IMR-90 (cell line): ENCODE data around the gene PDK4. TPM values are rescaled to one million over a fixed set of nuclear protein-coding genes. Genes with fewer than 3 reads are reported as not detected.
"Not testable (repeated sequence)": the region's sequence is repeated elsewhere in the genome, so short reads cannot be mapped to it uniquely, and the experiment has no call there.

ENCODE experiments used
- ATAC-seq: fragments of 200-7000 bp; cut with Tn5 transposase; 2 replicates; pipeline ENCODE4 v1.9.1; 2020; ENCODE audit warnings: low read depth, mild to moderate bottlenecking, moderate library complexity
- BruUV-seq: library from RNA; stranded (reverse); fragments of 400-500 nt; replicated peaks from 2 replicates; lab custom pipeline; 2021; lab: Mats Ljungman, UMichigan
- CTCF ChIA-PET: fragments of 300-600 bp; formaldehyde crosslinking; extraction: SDS; loops from one replicate; lab custom pipeline; 2021; ENCODE audit warnings: antibody characterized with exemption; lab: Yijun Ruan, JAX
- POLR2A ChIA-PET: fragments of 300-600 bp; sonication (Branson Sonifier 250); formaldehyde crosslinking; loops from one replicate; lab custom pipeline; 2022; ENCODE audit warnings: antibody characterized with exemption; ENCODE audit not compliant: unreplicated experiment; lab: Charles Lee
- DNase-seq: peaks from one replicate; pipeline ENCODE4 v3.0.0; 2013
- H2AFZ ChIP-seq: replicated peaks from 2 replicates; pipeline ENCODE3; 2013; ENCODE audit warnings: low read length, mild to moderate bottlenecking; ENCODE audit not compliant: poor library complexity
- H2AK5ac ChIP-seq: 2 replicates; pipeline ENCODE4 v1.6.1; 2013; ENCODE audit warnings: low read depth, low read length, inconsistent platforms
- H2AK9ac ChIP-seq: replicated peaks from 2 replicates; pipeline ENCODE3; 2013; ENCODE audit warnings: mild to moderate bottlenecking, low read depth, low read length, moderate library complexity; ENCODE audit not compliant: poor library complexity
- H2BK120ac ChIP-seq: 2 replicates; pipeline ENCODE4 v1.6.1; 2013; ENCODE audit warnings: low read depth, low read length, inconsistent platforms
- H2BK15ac ChIP-seq: 3 replicates; pipeline ENCODE4 v1.6.1; 2013; ENCODE audit warnings: low read depth, low read length, inconsistent platforms
- H2BK20ac ChIP-seq: 2 replicates; pipeline ENCODE4 v1.6.1; 2013; ENCODE audit warnings: low read depth, mild to moderate bottlenecking, inconsistent platforms, low read length, moderate library complexity
- H2BK5ac ChIP-seq: 2 replicates; pipeline ENCODE4 v1.6.1; 2013; ENCODE audit warnings: mild to moderate bottlenecking, low read depth, low read length, inconsistent platforms; ENCODE audit not compliant: poor library complexity, severe bottlenecking
- H3K14ac ChIP-seq: replicated peaks from 2 replicates; pipeline ENCODE4 v1.6.1; 2013; ENCODE audit warnings: low read depth, low read length, inconsistent platforms
- H3K18ac ChIP-seq: 2 replicates; pipeline ENCODE4 v1.6.1; 2013; ENCODE audit warnings: low read depth, low read length, control low read depth
- H3K23ac ChIP-seq: 2 replicates; pipeline ENCODE4 v1.6.1; 2013; ENCODE audit warnings: low read depth, low read length, inconsistent platforms
- H3K27ac ChIP-seq: 2 replicates; pipeline ENCODE4 v1.5.1; 2013; ENCODE audit warnings: mild to moderate bottlenecking, control low read depth, low read length; ENCODE audit not compliant: insufficient read depth
- H3K27me3 ChIP-seq: 2 replicates; pipeline ENCODE4 v1.6.1; 2013; ENCODE audit warnings: low read length; ENCODE audit not compliant: control insufficient read depth, insufficient read depth
- H3K36me3 ChIP-seq: 2 replicates; pipeline ENCODE4 v1.6.1; 2013; ENCODE audit warnings: low read length, mixed read lengths; ENCODE audit not compliant: control insufficient read depth, insufficient read depth
- H3K4ac ChIP-seq: 2 replicates; pipeline ENCODE4 v1.6.1; 2013; ENCODE audit warnings: low read depth, low read length, inconsistent platforms
- H3K4me1 ChIP-seq: 2 replicates; pipeline ENCODE4 v1.6.1; 2013; ENCODE audit warnings: low read length, mixed read lengths; ENCODE audit not compliant: control insufficient read depth, insufficient read depth
- H3K4me2 ChIP-seq: 2 replicates; pipeline ENCODE4 v1.6.1; 2013; ENCODE audit warnings: low read depth, mild to moderate bottlenecking, control low read depth, low read length, moderate library complexity
- H3K4me3 ChIP-seq: 2 replicates; pipeline ENCODE4 v1.5.1; 2013; ENCODE audit warnings: low read depth, mild to moderate bottlenecking, control low read depth, low read length, moderate library complexity; ENCODE audit not compliant: insufficient read depth
- H3K56ac ChIP-seq: 2 replicates; pipeline ENCODE4 v1.6.1; 2013; ENCODE audit warnings: low read length, inconsistent platforms; ENCODE audit not compliant: insufficient read depth; ENCODE audit errors: extremely low read depth
- H3K79me1 ChIP-seq, 2 experiments: 2 replicates each; pipeline ENCODE4 v1.6.1; 2013; ENCODE audit warnings: low read length in 2 of 2, inconsistent platforms in 1 of 2, low read depth in 1 of 2
- H3K9ac ChIP-seq: 2 replicates; pipeline ENCODE4 v1.6.1; 2013; ENCODE audit warnings: low read depth, low read length, control low read depth
- H3K9me1 ChIP-seq: 2 replicates; pipeline ENCODE4 v1.6.1; 2013; ENCODE audit warnings: low read length, inconsistent platforms; ENCODE audit not compliant: insufficient read depth
- H3K9me3 ChIP-seq: 2 replicates; pipeline ENCODE4 v1.6.1; 2013; ENCODE audit warnings: low read length; ENCODE audit not compliant: control insufficient read depth, insufficient read depth
- H4K20me1 ChIP-seq: 2 replicates; pipeline ENCODE4 v1.6.1; 2013; ENCODE audit warnings: low read length, inconsistent platforms; ENCODE audit not compliant: insufficient read depth
- H4K5ac ChIP-seq: 2 replicates; pipeline ENCODE4 v1.6.1; 2013; ENCODE audit warnings: mild to moderate bottlenecking, low read depth, low read length, control low read depth
- H4K8ac ChIP-seq, 2 experiments: 2 replicates each; pipeline ENCODE4 v1.6.1; 2013; ENCODE audit warnings: low read depth in 2 of 2, low read length in 2 of 2, control low read depth in 1 of 2, inconsistent platforms in 1 of 2
- H4K91ac ChIP-seq: 2 replicates; pipeline ENCODE4 v1.6.1; 2013; ENCODE audit warnings: low read depth, low read length, inconsistent platforms; ENCODE audit not compliant: insufficient read depth
- NFE2L2 ChIP-seq: fragments of 150-350 bp; IDR thresholded peaks from 2 replicates; pipeline ENCODE4 v1.6.1; 2016; ENCODE audit warnings: low read depth, mild to moderate bottlenecking, low read length
- WGBS, 2 experiments: methylation state at CpG; one replicate each; pipeline versions ENCODE4 v1.1.5 to v1.1.7; 2013; ENCODE audit warnings: missing lambda C conversion rate in 2 of 2; ENCODE audit not compliant: insufficient read length in 1 of 2; ENCODE audit errors: extremely low coverage in 2 of 2; 5-methylcytosine and 5-hydroxymethylcytosine counted together
- dilution Hi-C: fragments of 300-500 bp; cut with HindIII; formaldehyde crosslinking; loops from one replicate; pipeline ENCODE4 v1.14.3; 2018; ENCODE audit warnings: low sequenced_read_pairs; ENCODE audit not compliant: unreplicated experiment
- in situ Hi-C: fragments of 300-500 bp; cut with MboI; formaldehyde crosslinking; loops from 3 replicates; pipeline ENCODE4 v1.14.3; 2019; ENCODE audit warnings: low sequenced_read_pairs, inconsistent platforms, mixed read lengths
- intact Hi-C: fragments of 100-400 bp; cut with micrococcal nuclease; formaldehyde crosslinking; loops from 2 replicates; pipeline ENCODE4 v1.10.0; 2022
- polyA plus RNA-seq, 3 experiments: library from polyadenylated mRNA; depleted of rRNA; stranded (reverse); fragments of >200 nt; gene quantifications; 2 replicates each; pipeline ENCODE4 v1.2.3, GENCODE V29; 2012; ENCODE audit warnings: low replicate concordance in 1 of 3
- total RNA-seq: library from RNA; depleted of rRNA; stranded (reverse); fragments of >200 nt; gene quantifications from 2 replicates; pipeline ENCODE4 v1.2.3, GENCODE V29; 2012
- TF ChIP-seq, protein P1 (sequence below): fragments of 150-350 bp; IDR thresholded peaks from 2 replicates; pipeline ENCODE4 v1.6.1; 2016; ENCODE audit warnings: low read depth, mild to moderate bottlenecking, low read length, moderate library complexity, borderline replicate concordance

PDK4 gene
- total and polyA plus RNA-seq, 2 of the 4 experiments (the other 2 are of a cell fraction) = under 0.01 to 0.03 TPM

DNA sequence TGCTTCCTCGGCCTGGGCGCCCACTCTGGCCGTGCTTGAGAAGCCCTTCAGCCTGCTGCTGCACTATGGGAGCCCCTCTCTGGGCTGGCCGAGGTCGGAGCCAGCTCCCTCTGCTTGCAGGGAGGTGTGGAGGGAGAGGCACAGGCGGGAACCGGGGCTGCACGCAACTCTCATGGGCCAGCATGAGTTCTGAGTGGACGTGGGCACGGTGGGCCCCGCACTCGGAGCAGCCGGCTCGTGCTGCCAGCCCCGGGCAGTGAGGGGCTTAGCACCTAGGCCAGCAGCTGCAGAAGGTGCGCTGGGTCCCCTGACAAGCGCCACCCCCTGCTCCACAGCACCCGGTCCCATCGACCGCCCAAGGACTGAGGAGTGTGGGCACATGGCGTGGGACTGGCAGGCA, 9.0 kb upstream of the PDK4 start:
- H4K5ac ChIP-seq = no peak overlapping the region
- H2AK9ac ChIP-seq = no peak overlapping the region
- H3K36me3 ChIP-seq = no peaks in the 10 kb centered on the region
- no peak overlapping the region for H4K91ac ChIP-seq
- H2BK120ac ChIP-seq = no peak overlapping the region
- H3K56ac ChIP-seq = no peak overlapping the region
- no peaks in the 10 kb centered on the region for H4K20me1 ChIP-seq
- no peak overlapping the region for H3K4me3 ChIP-seq
- POLR2A ChIA-PET = no interaction called here
- H3K27me3 ChIP-seq = no peaks in the 10 kb centered on the region; the same call in 1 of the 2 replicates
- H3K4me2 ChIP-seq = no peak overlapping the region
- H2AFZ ChIP-seq = no peak overlapping the region
- H2BK15ac ChIP-seq = no peak overlapping the region
- H3K4ac ChIP-seq = no peak overlapping the region
- no peak overlapping the region for H2AK5ac ChIP-seq
- H2BK5ac ChIP-seq = no peak overlapping the region
- intact Hi-C loops = loop anchor here (5.0 kb wide), 1 partner anchor 77 kb away; no protein-coding TSS in a partner anchor
- peaks cover 8% of the 10 kb centered on the region for H3K4me1 ChIP-seq
- no peak overlapping the region for H3K14ac ChIP-seq
- dilution Hi-C loops = no loop called here
- CTCF ChIA-PET = no interaction called here
- H2BK20ac ChIP-seq = no peak overlapping the region
- no peak for TF ChIP-seq NFE2L2
- TF ChIP-seq, protein P1, sequence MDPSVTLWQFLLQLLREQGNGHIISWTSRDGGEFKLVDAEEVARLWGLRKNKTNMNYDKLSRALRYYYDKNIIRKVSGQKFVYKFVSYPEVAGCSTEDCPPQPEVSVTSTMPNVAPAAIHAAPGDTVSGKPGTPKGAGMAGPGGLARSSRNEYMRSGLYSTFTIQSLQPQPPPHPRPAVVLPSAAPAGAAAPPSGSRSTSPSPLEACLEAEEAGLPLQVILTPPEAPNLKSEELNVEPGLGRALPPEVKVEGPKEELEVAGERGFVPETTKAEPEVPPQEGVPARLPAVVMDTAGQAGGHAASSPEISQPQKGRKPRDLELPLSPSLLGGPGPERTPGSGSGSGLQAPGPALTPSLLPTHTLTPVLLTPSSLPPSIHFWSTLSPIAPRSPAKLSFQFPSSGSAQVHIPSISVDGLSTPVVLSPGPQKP = no peak
- no peak overlapping the region for H4K8ac ChIP-seq
- peaks cover 2% of the 10 kb centered on the region; the same call in 1 of the 2 replicates for H3K9me1 ChIP-seq
- H3K9ac ChIP-seq = no peak overlapping the region
- in situ Hi-C loops = no loop called here
- no peaks in the 10 kb centered on the region for H3K79me1 ChIP-seq
- no peak overlapping the region for H3K23ac ChIP-seq
- no peaks in the 10 kb centered on the region for H3K9me3 ChIP-seq
- no peak overlapping the region for H3K18ac ChIP-seq
- BruUV-seq = no TSS peak
- H3K27ac ChIP-seq = no peak overlapping the region
- DNase-seq (no peak), ATAC-seq (no peak)
- 96% methylated on average over 10 of the region's 21 CpGs; no CpG with 5 or more reads in 1 of the 2 experiments for WGBS, 2 experiments

GRCh38 chr7:95604811-95605210, 8.5 kb upstream of the PDK4 start:
- dilution Hi-C loops, H4K5ac ChIP-seq, H3K18ac ChIP-seq, H4K20me1 ChIP-seq, POLR2A ChIA-PET, H3K23ac ChIP-seq, ATAC-seq, H2BK20ac ChIP-seq, H2AK5ac ChIP-seq, H3K27ac ChIP-seq, CTCF ChIA-PET, H2BK15ac ChIP-seq, H4K91ac ChIP-seq, DNase-seq, H2BK120ac ChIP-seq, H2AFZ ChIP-seq, H3K36me3 ChIP-seq, H3K27me3 ChIP-seq, H3K4me3 ChIP-seq, H4K8ac ChIP-seq, H2BK5ac ChIP-seq, H3K14ac ChIP-seq, H2AK9ac ChIP-seq, H3K9me1 ChIP-seq, H3K9me3 ChIP-seq, H3K4me1 ChIP-seq, BruUV-seq, H3K4me2 ChIP-seq, H3K79me1 ChIP-seq, H3K56ac ChIP-seq, H3K9ac ChIP-seq, H3K4ac ChIP-seq, in situ Hi-C loops: not testable (repeated sequence)
- no CpG with 5 or more reads among the region's 3 CpGs for WGBS, 2 experiments
- intact Hi-C loops = loop anchor here (5.0 kb wide), 1 partner anchor 77 kb away; no protein-coding TSS in a partner anchor
